ENCODE results near the gene NUP133.
"Not testable (repeated sequence)": the region's sequence is repeated elsewhere in the genome, so short reads cannot be mapped to it uniquely, and the experiment has no call there.

GRCh38 chr1:229511625-229512024 lies 3.5 kb upstream of the NUP133 start:
- TF ChIP-seq CTCF, POLR2A (IDR thresholded peaks at IDR 0.05): not testable (repeated sequence)

Data from lower leg skin (tissue), 3 donors.